Hepatocyte (in vitro differentiated cells): ENCODE results near the gene MEF2C.

Experiments
- EZH2 ChIP-seq: fragments of 200-600 bp; sonication (generic); IDR thresholded peaks from 2 replicates; pipeline ENCODE4 v1.6.1; 2016; ENCODE audit warnings: antibody characterized with exemption, mild to moderate bottlenecking, borderline replicate concordance
- EZH2phosphoT487 ChIP-seq: fragments of 200-600 bp; sonication (generic); IDR thresholded peaks from one replicate; pipeline ENCODE4 v1.6.1; 2018; ENCODE audit warnings: antibody characterized with exemption, mild to moderate bottlenecking, low read depth, moderate library complexity; ENCODE audit not compliant: unreplicated experiment, severe bottlenecking
- TF ChIP-seq, protein P1 (sequence below): fragments of 200-600 bp; sonication (generic); IDR thresholded peaks from 2 replicates; pipeline ENCODE4 v1.5.1; 2016; ENCODE audit warnings: antibody characterized with exemption, mild to moderate bottlenecking; ENCODE audit not compliant: poor library complexity

DNA sequence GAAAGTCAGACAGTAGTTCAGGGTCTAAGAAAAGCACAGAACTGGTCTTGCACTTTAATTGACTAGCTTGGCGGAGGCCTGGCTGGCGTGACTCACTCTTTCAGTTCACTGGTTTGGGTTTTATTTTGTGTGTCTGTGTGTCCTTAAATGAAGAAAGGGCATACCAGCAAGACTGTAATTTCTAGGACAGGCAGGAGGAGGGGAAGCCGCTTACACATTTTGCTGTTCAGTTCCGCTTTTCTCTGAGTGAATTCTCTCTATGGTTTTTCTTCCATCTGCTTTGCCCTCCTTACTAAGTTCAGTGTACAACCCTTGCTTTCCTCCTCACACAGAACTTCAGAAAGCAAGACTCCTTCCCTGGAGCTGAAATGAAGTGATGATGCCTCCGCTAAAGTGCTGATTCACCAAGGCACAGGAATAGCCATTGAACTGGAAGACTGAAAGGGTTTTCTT is 150.8 kb downstream of the MEF2C start:
- TF ChIP-seq EZH2phosphoT487 = no peak
- TF ChIP-seq, protein P1, sequence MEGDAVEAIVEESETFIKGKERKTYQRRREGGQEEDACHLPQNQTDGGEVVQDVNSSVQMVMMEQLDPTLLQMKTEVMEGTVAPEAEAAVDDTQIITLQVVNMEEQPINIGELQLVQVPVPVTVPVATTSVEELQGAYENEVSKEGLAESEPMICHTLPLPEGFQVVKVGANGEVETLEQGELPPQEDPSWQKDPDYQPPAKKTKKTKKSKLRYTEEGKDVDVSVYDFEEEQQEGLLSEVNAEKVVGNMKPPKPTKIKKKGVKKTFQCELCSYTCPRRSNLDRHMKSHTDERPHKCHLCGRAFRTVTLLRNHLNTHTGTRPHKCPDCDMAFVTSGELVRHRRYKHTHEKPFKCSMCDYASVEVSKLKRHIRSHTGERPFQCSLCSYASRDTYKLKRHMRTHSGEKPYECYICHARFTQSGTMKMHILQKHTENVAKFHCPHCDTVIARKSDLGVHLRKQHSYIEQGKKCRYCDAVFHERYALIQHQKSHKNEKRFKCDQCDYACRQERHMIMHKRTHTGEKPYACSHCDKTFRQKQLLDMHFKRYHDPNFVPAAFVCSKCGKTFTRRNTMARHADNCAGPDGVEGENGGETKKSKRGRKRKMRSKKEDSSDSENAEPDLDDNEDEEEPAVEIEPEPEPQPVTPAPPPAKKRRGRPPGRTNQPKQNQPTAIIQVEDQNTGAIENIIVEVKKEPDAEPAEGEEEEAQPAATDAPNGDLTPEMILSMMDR = no peak
- TF ChIP-seq EZH2 = no peak
